Measurements from ENCODE around the gene AFP.

DNA sequence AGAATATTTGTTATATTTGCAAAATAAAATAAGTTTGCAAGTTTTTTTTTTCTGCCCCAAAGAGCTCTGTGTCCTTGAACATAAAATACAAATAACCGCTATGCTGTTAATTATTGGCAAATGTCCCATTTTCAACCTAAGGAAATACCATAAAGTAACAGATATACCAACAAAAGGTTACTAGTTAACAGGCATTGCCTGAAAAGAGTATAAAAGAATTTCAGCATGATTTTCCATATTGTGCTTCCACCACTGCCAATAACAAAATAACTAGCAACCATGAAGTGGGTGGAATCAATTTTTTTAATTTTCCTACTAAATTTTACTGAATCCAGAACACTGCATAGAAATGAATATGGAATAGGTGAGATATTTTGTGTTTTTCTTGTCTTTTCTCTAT lies at the start of gene AFP:
- TF ChIP-seq, protein P1, sequence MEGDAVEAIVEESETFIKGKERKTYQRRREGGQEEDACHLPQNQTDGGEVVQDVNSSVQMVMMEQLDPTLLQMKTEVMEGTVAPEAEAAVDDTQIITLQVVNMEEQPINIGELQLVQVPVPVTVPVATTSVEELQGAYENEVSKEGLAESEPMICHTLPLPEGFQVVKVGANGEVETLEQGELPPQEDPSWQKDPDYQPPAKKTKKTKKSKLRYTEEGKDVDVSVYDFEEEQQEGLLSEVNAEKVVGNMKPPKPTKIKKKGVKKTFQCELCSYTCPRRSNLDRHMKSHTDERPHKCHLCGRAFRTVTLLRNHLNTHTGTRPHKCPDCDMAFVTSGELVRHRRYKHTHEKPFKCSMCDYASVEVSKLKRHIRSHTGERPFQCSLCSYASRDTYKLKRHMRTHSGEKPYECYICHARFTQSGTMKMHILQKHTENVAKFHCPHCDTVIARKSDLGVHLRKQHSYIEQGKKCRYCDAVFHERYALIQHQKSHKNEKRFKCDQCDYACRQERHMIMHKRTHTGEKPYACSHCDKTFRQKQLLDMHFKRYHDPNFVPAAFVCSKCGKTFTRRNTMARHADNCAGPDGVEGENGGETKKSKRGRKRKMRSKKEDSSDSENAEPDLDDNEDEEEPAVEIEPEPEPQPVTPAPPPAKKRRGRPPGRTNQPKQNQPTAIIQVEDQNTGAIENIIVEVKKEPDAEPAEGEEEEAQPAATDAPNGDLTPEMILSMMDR (IDR thresholded peaks at IDR 0.05; ENCODE audit: borderline replicate concordance, extremely low read depth, low read length, poor library complexity, severe bottlenecking), result no peak
- no peak for TF ChIP-seq EZH2 (IDR thresholded peaks at IDR 0.05; ENCODE audit: borderline replicate concordance, low read depth, low read length, severe bottlenecking)
